ENCODE measurements around the gene OXCT1. TPM values are rescaled to one million over a fixed set of nuclear protein-coding genes. Genes with fewer than 3 reads are reported as not detected.
"Not testable (repeated sequence)": the region's sequence is repeated elsewhere in the genome, so short reads cannot be mapped to it uniquely, and the experiment has no call there.

The OXCT1 gene
- total and polyA plus RNA-seq, 8 donors = 1.8 to 8.2 (median 3.0) TPM

- no peak for ATAC-seq
- no peaks in the 10 kb centered on the region for H3K36me3 ChIP-seq
- no peak for FAIRE-seq
- no peaks in the 10 kb centered on the region for H3K9me3 ChIP-seq
- H3K4me1 ChIP-seq = no peaks in the 10 kb centered on the region
- H3K4me3 ChIP-seq = no peak overlapping the region
- H3K27me3 ChIP-seq = no peaks in the 10 kb centered on the region
- 90 to 97% methylated on average over 1 of the region's 1 CpG for WGBS, 2 donors
- DNase-seq = no peak
- H3K27ac ChIP-seq = no peak overlapping the region
- TF ChIP-seq, protein P1, sequence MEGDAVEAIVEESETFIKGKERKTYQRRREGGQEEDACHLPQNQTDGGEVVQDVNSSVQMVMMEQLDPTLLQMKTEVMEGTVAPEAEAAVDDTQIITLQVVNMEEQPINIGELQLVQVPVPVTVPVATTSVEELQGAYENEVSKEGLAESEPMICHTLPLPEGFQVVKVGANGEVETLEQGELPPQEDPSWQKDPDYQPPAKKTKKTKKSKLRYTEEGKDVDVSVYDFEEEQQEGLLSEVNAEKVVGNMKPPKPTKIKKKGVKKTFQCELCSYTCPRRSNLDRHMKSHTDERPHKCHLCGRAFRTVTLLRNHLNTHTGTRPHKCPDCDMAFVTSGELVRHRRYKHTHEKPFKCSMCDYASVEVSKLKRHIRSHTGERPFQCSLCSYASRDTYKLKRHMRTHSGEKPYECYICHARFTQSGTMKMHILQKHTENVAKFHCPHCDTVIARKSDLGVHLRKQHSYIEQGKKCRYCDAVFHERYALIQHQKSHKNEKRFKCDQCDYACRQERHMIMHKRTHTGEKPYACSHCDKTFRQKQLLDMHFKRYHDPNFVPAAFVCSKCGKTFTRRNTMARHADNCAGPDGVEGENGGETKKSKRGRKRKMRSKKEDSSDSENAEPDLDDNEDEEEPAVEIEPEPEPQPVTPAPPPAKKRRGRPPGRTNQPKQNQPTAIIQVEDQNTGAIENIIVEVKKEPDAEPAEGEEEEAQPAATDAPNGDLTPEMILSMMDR (IDR thresholded peaks at IDR 0.05) = no peak
- intact Hi-C loops (cut with DNase I) = no loop called here
Measured at GRCh38 chr5:41747708-41748107, 122.5 kb downstream of the OXCT1 start.

DNA sequence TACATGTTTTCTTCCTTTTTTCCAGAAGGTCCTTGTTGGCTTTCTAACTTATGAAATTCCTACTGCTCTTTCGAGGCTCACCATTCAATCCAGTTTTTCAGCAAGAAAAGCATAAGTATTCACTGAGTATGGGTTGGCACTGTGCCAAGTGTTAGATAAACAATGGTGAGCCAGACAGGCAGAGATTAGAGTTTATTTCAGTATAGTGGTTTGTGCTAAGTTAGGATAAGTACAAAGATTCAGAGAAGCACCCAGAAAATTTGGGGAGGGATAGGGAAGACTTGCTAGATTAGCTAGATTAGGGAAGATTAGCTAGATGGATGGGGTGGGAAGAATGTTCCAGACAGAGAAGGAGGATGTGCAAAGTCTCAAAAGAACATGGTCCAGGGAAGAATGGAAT lies 122.9 kb downstream of the OXCT1 start:
- H3K9me3 ChIP-seq = no peaks in the 10 kb centered on the region
- H3K4me1 ChIP-seq = no peaks in the 10 kb centered on the region
- DNase-seq (no peak), ATAC-seq (no peak), FAIRE-seq (no peak)
- WGBS, 2 donors = 15 to 20% methylated on average over 1 of the region's 1 CpG
- no peaks in the 10 kb centered on the region for H3K36me3 ChIP-seq
- H3K27me3 ChIP-seq = no peaks in the 10 kb centered on the region
- H3K4me3 ChIP-seq = no peak overlapping the region
- H3K27ac ChIP-seq = no peak overlapping the region
- TF ChIP-seq, protein P1 (IDR thresholded peaks at IDR 0.05) = no peak
- intact Hi-C loops (cut with DNase I) = no loop called here

DNA sequence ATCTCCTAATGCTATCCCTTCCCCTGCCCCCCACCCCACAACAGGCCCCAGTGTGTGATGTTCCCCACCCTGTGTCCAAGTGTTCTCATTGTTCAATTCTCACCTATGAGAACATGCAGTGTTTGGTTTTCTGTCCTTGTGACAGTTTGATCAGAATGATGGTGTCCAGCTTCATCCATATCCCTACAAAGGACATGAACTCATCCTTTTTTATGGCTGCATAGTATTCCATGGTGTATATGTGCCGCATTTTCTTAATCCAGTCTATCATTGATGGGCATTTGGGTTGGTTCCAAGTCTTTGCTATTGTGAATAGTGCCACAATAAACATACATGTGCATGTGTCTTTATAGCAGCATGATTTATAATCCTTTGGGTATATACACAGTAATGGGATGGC lies 127.6 kb downstream of the OXCT1 start:
- FAIRE-seq; DNase-seq; H3K4me1 ChIP-seq; H3K4me3 ChIP-seq; ATAC-seq; H3K36me3 ChIP-seq; H3K9me3 ChIP-seq; intact Hi-C loops (cut with DNase I); H3K27me3 ChIP-seq; H3K27ac ChIP-seq: not testable (repeated sequence)
- 83 to 94% methylated on average over 1 of the region's 1 CpG for WGBS, 2 donors

- intact Hi-C loops (cut with DNase I) = no loop called here
- Histone ChIP-seq H3K9me3 (no peaks in the 10 kb centered on the region), H3K27ac (no peak overlapping the region), H3K27me3 (no peaks in the 10 kb centered on the region), H3K36me3 (no peaks in the 10 kb centered on the region), H3K4me3 (no peak overlapping the region), H3K4me1 (no peaks in the 10 kb centered on the region)
- DNase-seq (no peak), ATAC-seq (no peak), FAIRE-seq (no peak)
- WGBS, 2 donors = 73 to 85% methylated on average over 3 of the region's 3 CpGs
- TF ChIP-seq, protein P1 (IDR thresholded peaks at IDR 0.05) = no peak
Measured at GRCh38 chr5:41738710-41739354, 131.4 kb downstream of the OXCT1 start.

GRCh38 chr5:41736641-41737040 lies 133.6 kb downstream of the OXCT1 start:
- FAIRE-seq (no peak), DNase-seq (no peak), ATAC-seq (no peak)
- Histone ChIP-seq H3K9me3 (no peaks in the 10 kb centered on the region), H3K27ac (no peak overlapping the region), H3K4me1 (no peaks in the 10 kb centered on the region), H3K4me3 (no peak overlapping the region), H3K27me3 (no peaks in the 10 kb centered on the region), H3K36me3 (no peaks in the 10 kb centered on the region)
- intact Hi-C loops (cut with DNase I) = no loop called here
- TF ChIP-seq, protein P1 (IDR thresholded peaks at IDR 0.05) = no peak
